ENCODE results near the gene RAF1.

- TF ChIP-seq, protein P1, sequence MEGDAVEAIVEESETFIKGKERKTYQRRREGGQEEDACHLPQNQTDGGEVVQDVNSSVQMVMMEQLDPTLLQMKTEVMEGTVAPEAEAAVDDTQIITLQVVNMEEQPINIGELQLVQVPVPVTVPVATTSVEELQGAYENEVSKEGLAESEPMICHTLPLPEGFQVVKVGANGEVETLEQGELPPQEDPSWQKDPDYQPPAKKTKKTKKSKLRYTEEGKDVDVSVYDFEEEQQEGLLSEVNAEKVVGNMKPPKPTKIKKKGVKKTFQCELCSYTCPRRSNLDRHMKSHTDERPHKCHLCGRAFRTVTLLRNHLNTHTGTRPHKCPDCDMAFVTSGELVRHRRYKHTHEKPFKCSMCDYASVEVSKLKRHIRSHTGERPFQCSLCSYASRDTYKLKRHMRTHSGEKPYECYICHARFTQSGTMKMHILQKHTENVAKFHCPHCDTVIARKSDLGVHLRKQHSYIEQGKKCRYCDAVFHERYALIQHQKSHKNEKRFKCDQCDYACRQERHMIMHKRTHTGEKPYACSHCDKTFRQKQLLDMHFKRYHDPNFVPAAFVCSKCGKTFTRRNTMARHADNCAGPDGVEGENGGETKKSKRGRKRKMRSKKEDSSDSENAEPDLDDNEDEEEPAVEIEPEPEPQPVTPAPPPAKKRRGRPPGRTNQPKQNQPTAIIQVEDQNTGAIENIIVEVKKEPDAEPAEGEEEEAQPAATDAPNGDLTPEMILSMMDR (IDR thresholded peaks at IDR 0.05; ENCODE audit: insufficient read depth, low read length, poor library complexity, severe bottlenecking) = no peak
- no peak for TF ChIP-seq EZH2phosphoT487 (conservative IDR thresholded peaks at IDR 0.05; ENCODE audit: low read length)
These were observed 22.2 kb upstream of the RAF1 start for GRCh38 chr3:12686096-12686495.

All from SU-DHL-6 (cell line).